HEK293 (cell line): ENCODE results near the gene KCTD17.

Source experiments
- CTCF ChIP-seq: fragments of 450-650 bp; formaldehyde crosslinking; IDR thresholded peaks from 2 replicates; pipeline ENCODE4 v1.5.1; 2016; ENCODE audit warnings: missing biosample characterization, missing genetic modification characterization
- KLF10 ChIP-seq: fragments of 450-650 bp; IDR thresholded peaks from 2 replicates; pipeline ENCODE4 v1.5.1; 2018; ENCODE audit warnings: missing biosample characterization, mild to moderate bottlenecking, missing genetic modification characterization
- REST ChIP-seq: fragments of 450-650 bp; formaldehyde crosslinking; IDR thresholded peaks from 2 replicates; pipeline ENCODE4 v1.5.1; 2016; ENCODE audit warnings: missing biosample characterization, missing genetic modification characterization
- SP2 ChIP-seq: fragments of 450-650 bp; formaldehyde crosslinking; IDR thresholded peaks from 2 replicates; pipeline ENCODE4 v1.5.1; 2016; ENCODE audit warnings: missing biosample characterization, missing genetic modification characterization
- ZBTB6 ChIP-seq: fragments of 450-650 bp; formaldehyde crosslinking; IDR thresholded peaks from 2 replicates; pipeline ENCODE4 v1.5.1; 2017; ENCODE audit warnings: missing biosample characterization, missing genetic modification characterization
- ZNF354C ChIP-seq: fragments of 450-650 bp; formaldehyde crosslinking; IDR thresholded peaks from 2 replicates; pipeline ENCODE4 v1.5.1; 2016; ENCODE audit warnings: missing biosample characterization, missing genetic modification characterization, low read depth, borderline replicate concordance
- ZNF76 ChIP-seq: fragments of 450-650 bp; formaldehyde crosslinking; IDR thresholded peaks from 2 replicates; pipeline ENCODE4; 2016; ENCODE audit warnings: low read depth, missing biosample characterization, missing genetic modification characterization, borderline replicate concordance
- ZNF792 ChIP-seq: fragments of 450-650 bp; formaldehyde crosslinking; IDR thresholded peaks from 2 replicates; pipeline ENCODE4 v1.5.1; 2016; ENCODE audit warnings: missing biosample characterization, missing genetic modification characterization

GRCh38 chr22:37079668-37080171 lies 28.2 kb downstream of the KCTD17 start:
- TF ChIP-seq CTCF (tag by site-specific recombination) (no peak), ZNF792 (no peak), ZBTB6 (tag by site-specific recombination) (no peak), ZNF354C (tag by site-specific recombination) (no peak), KLF10 (tag by site-specific recombination) (no peak), REST (tag by site-specific recombination) (no peak), ZNF76 (tag by site-specific recombination) (no peak), SP2 (tag by site-specific recombination) (no peak)
